SJSA1 (cell line): Measurements from ENCODE around the gene BCO1. TPM values are rescaled to one million over a fixed set of nuclear protein-coding genes. Genes with fewer than 3 reads are reported as not detected.

ENCODE experiments used
- DNase-seq, 2 experiments: peaks; one replicate each; pipeline ENCODE4 v3.0.0-alpha.2; 2015 to 2020; ENCODE audit warnings: low spot score in 2 of 2, low read depth in 1 of 2
- H3K27ac ChIP-seq: fragments of 250-450 bp; sonication (Bioruptor Pico); 2 replicates; pipeline ENCODE4 v1.5.1; 2020; ENCODE audit warnings: mild to moderate bottlenecking, moderate library complexity
- H3K27me3 ChIP-seq: fragments of 250-450 bp; sonication (Bioruptor Pico); replicated peaks from 2 replicates; pipeline ENCODE4 v1.5.1; 2020; ENCODE audit warnings: mild to moderate bottlenecking, moderate library complexity
- H3K36me3 ChIP-seq: fragments of 250-450 bp; sonication (Bioruptor Pico); 2 replicates; pipeline ENCODE4 v1.5.1; 2020; ENCODE audit warnings: mild to moderate bottlenecking
- H3K4me1 ChIP-seq: fragments of 250-450 bp; sonication (Bioruptor Pico); replicated peaks from 2 replicates; pipeline ENCODE4 v1.6.1; 2021; ENCODE audit warnings: mild to moderate bottlenecking
- H3K4me3 ChIP-seq: fragments of 250-450 bp; sonication (Bioruptor Pico); 2 replicates; pipeline ENCODE4 v1.5.1; 2020; ENCODE audit warnings: mild to moderate bottlenecking
- H3K9me3 ChIP-seq: fragments of 250-450 bp; sonication (Bioruptor Pico); replicated peaks from 2 replicates; pipeline ENCODE4 v1.5.1; 2020; ENCODE audit warnings: mild to moderate bottlenecking
- total RNA-seq: library from RNA; depleted of rRNA; stranded (reverse); fragments of >200 nt; shearing (Covaris generic); gene quantifications from 2 replicates; pipeline ENCODE4 v1.2.3, GENCODE V29; 2014; rRNA removed

Gene BCO1
- total RNA-seq = not detected in 2 replicates

GRCh38 chr16:81238296-81239011, at the start of gene BCO1:
Gene BCO1, plus strand, starts transcription at chr16:81238689. Its CDS starts 220 bp downstream, at chr16:81238909.
- H3K4me3 ChIP-seq = peak within 1 kb of the TSS; percentile 14
- peak in 1 of 2 experiments; percentile 67 for DNase-seq

GRCh38 chr16:81189100-81189664, 49.3 kb upstream of the BCO1 start:
- Histone ChIP-seq H3K27ac (no peak overlapping the region), H3K27me3 (no peaks in the 10 kb centered on the region), H3K4me3 (no peak overlapping the region), H3K9me3 (no peaks in the 10 kb centered on the region), H3K36me3 (no peaks in the 10 kb centered on the region), H3K4me1 (peaks cover 5% of the 10 kb centered on the region)
- DNase-seq = no peak

More at GRCh38 chr16:81238296-81239011, at the start of gene BCO1:
- 0 out of 2 replicates have a peak within 1 kb of the TSS, but pooled peaks have one; percentile 6 for H3K27ac ChIP-seq
- peaks cover 9% of the 10 kb centered on the region for H3K4me1 ChIP-seq
- no peaks in the 10 kb centered on the region for H3K36me3 ChIP-seq
- no peaks in the 10 kb centered on the region for H3K9me3 ChIP-seq
- H3K27me3 ChIP-seq = no peaks in the 10 kb centered on the region

- H3K27me3 ChIP-seq = no peaks in the 10 kb centered on the region
- H3K9me3 ChIP-seq = no peaks in the 10 kb centered on the region
- H3K27ac ChIP-seq = no peak overlapping the region
- no peaks in the 10 kb centered on the region for H3K36me3 ChIP-seq
- H3K4me3 ChIP-seq = no peak overlapping the region
- peaks cover 5% of the 10 kb centered on the region for H3K4me1 ChIP-seq
- no peak for DNase-seq
Observed at GRCh38 chr16:81190667-81191066, 47.8 kb upstream of the BCO1 start.

- Histone ChIP-seq H3K9me3 (no peaks in the 10 kb centered on the region), H3K27ac (no peak overlapping the region), H3K36me3 (no peaks in the 10 kb centered on the region), H3K4me3 (no peak overlapping the region), H3K4me1 (no peaks in the 10 kb centered on the region), H3K27me3 (no peaks in the 10 kb centered on the region)
- no peak for DNase-seq
Observed at GRCh38 chr16:81195885-81196534, 42.5 kb upstream of the BCO1 start.

GRCh38 chr16:81198635-81199034, 39.9 kb upstream of the BCO1 start:
- H3K36me3 ChIP-seq = no peaks in the 10 kb centered on the region
- H3K27ac ChIP-seq = no peak overlapping the region
- H3K4me3 ChIP-seq = no peak overlapping the region
- no peaks in the 10 kb centered on the region for H3K27me3 ChIP-seq
- H3K9me3 ChIP-seq = no peaks in the 10 kb centered on the region
- no peak for DNase-seq
- H3K4me1 ChIP-seq = no peaks in the 10 kb centered on the region

GRCh38 chr16:81201267-81201666, 37.2 kb upstream of the BCO1 start:
- no peaks in the 10 kb centered on the region for H3K9me3 ChIP-seq
- no peaks in the 10 kb centered on the region; the same call in 1 of the 2 replicates for H3K27me3 ChIP-seq
- H3K4me3 ChIP-seq = no peak overlapping the region
- H3K36me3 ChIP-seq = no peaks in the 10 kb centered on the region
- no peak overlapping the region for H3K27ac ChIP-seq
- H3K4me1 ChIP-seq = no peaks in the 10 kb centered on the region
- DNase-seq = no peak

- Histone ChIP-seq H3K27ac (no peak overlapping the region), H3K9me3 (no peaks in the 10 kb centered on the region), H3K36me3 (no peaks in the 10 kb centered on the region), H3K4me1 (no peaks in the 10 kb centered on the region), H3K4me3 (no peak overlapping the region), H3K27me3 (no peaks in the 10 kb centered on the region; the same call in none of the 2 replicates)
- peak in 1 of 2 experiments; percentile 46 for DNase-seq
Observed at GRCh38 chr16:81204798-81205680, 33.5 kb upstream of the BCO1 start.

GRCh38 chr16:81207076-81207475, 31.4 kb upstream of the BCO1 start:
- Histone ChIP-seq H3K4me3 (no peak overlapping the region), H3K9me3 (no peaks in the 10 kb centered on the region), H3K27ac (no peak overlapping the region), H3K4me1 (no peaks in the 10 kb centered on the region), H3K27me3 (no peaks in the 10 kb centered on the region; the same call in none of the 2 replicates), H3K36me3 (no peaks in the 10 kb centered on the region)
- no peak for DNase-seq

- Histone ChIP-seq H3K27me3 (no peaks in the 10 kb centered on the region; the same call in none of the 2 replicates), H3K4me3 (no peak overlapping the region), H3K9me3 (no peaks in the 10 kb centered on the region), H3K36me3 (no peaks in the 10 kb centered on the region), H3K27ac (no peak overlapping the region), H3K4me1 (no peaks in the 10 kb centered on the region)
- DNase-seq = no peak
Observed at GRCh38 chr16:81210807-81211206, 27.7 kb upstream of the BCO1 start.

GRCh38 chr16:81212830-81213465, 25.5 kb upstream of the BCO1 start:
- no peak for DNase-seq
- Histone ChIP-seq H3K27ac (no peak overlapping the region), H3K4me1 (no peaks in the 10 kb centered on the region), H3K36me3 (no peaks in the 10 kb centered on the region), H3K4me3 (no peak overlapping the region), H3K27me3 (no peaks in the 10 kb centered on the region), H3K9me3 (no peaks in the 10 kb centered on the region)

- Histone ChIP-seq H3K4me1 (no peaks in the 10 kb centered on the region), H3K27ac (no peak overlapping the region), H3K27me3 (no peaks in the 10 kb centered on the region), H3K4me3 (no peak overlapping the region), H3K36me3 (no peaks in the 10 kb centered on the region), H3K9me3 (no peaks in the 10 kb centered on the region)
- DNase-seq = no peak
Observed at GRCh38 chr16:81214745-81215166, 23.7 kb upstream of the BCO1 start.

GRCh38 chr16:81216114-81216513, 22.4 kb upstream of the BCO1 start:
- Histone ChIP-seq H3K4me3 (no peak overlapping the region), H3K4me1 (no peaks in the 10 kb centered on the region), H3K36me3 (no peaks in the 10 kb centered on the region), H3K27me3 (no peaks in the 10 kb centered on the region), H3K9me3 (no peaks in the 10 kb centered on the region), H3K27ac (no peak overlapping the region)
- DNase-seq = no peak

- DNase-seq = no peak
- Histone ChIP-seq H3K27me3 (no peaks in the 10 kb centered on the region), H3K4me1 (no peaks in the 10 kb centered on the region), H3K27ac (no peak overlapping the region), H3K4me3 (no peak overlapping the region), H3K9me3 (no peaks in the 10 kb centered on the region), H3K36me3 (no peaks in the 10 kb centered on the region)
Observed at GRCh38 chr16:81216706-81217105, 21.8 kb upstream of the BCO1 start.
